Measurements from ENCODE around the gene PSMB10.

GRCh38 chr16:67945392-67945933 lies 8.8 kb upstream of the PSMB10 start:
- no peak for TF ChIP-seq CTCF (IDR thresholded peaks at IDR 0.05)
- no peak for TF ChIP-seq POLR2A (IDR thresholded peaks at IDR 0.05)
- no peak for TF ChIP-seq POLR2AphosphoS5 (IDR thresholded peaks at IDR 0.05)
